Breast epithelium (tissue), 3 donors: ENCODE measurements around the gene SRGAP1.

ENCODE experiments used
- POLR2AphosphoS5 ChIP-seq, 3 donors: sonication (generic); formaldehyde crosslinking; IDR thresholded peaks; one replicate each; pipeline ENCODE4 v1.6.1; 2017; ENCODE audit warnings: antibody characterized with exemption in 3 of 3
- TF ChIP-seq, protein P1 (sequence below), 3 donors: fragments of 450-650 bp; IDR thresholded peaks; one replicate each; pipeline ENCODE4 v1.5.1; 2016 to 2017; ENCODE audit warnings: antibody characterized with exemption in 3 of 3, mild to moderate bottlenecking in 3 of 3, moderate library complexity in 3 of 3

DNA sequence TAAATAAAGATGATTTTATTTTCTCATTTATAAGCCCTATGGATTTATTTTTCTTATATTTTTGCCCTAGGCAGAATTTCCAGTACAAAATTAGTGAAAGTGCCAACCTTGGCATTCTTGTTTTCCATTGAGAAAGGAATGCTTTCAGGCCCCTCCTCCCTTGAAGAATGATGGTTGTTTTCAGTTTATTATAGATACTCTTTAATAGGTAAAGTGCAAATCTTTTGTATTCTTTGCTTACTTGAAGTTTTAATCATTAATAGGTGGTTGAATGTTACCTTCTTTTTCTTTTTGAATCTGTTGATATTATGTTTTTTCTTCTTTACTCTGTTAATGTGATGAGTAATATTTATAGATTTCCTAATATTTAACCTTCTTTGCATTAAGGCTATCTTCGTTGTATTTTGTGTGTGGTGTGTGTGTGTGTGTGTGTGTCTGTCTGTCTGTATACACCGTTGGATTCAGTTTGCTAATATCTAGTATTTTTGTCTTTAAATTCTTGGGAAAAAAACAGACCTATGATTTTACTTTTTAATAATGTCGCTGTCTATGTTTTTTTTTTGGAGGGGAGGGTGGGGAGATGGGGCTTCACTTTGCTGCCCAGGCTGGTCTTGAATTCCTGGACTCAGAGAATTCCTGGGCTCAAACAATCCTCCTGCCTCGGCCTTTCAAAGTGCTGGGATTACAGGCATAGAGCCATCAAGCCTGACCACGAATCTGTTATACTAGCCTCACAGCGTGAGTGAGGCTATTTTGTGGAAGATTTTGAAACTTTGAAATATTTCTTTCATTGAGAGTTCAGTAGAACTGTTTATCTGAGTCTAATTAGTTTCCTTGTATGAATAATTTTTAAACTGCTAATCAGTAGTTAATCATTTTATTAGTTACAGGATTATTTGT lies 13.5 kb downstream of the SRGAP1 start:
- TF ChIP-seq, protein P1, sequence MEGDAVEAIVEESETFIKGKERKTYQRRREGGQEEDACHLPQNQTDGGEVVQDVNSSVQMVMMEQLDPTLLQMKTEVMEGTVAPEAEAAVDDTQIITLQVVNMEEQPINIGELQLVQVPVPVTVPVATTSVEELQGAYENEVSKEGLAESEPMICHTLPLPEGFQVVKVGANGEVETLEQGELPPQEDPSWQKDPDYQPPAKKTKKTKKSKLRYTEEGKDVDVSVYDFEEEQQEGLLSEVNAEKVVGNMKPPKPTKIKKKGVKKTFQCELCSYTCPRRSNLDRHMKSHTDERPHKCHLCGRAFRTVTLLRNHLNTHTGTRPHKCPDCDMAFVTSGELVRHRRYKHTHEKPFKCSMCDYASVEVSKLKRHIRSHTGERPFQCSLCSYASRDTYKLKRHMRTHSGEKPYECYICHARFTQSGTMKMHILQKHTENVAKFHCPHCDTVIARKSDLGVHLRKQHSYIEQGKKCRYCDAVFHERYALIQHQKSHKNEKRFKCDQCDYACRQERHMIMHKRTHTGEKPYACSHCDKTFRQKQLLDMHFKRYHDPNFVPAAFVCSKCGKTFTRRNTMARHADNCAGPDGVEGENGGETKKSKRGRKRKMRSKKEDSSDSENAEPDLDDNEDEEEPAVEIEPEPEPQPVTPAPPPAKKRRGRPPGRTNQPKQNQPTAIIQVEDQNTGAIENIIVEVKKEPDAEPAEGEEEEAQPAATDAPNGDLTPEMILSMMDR (IDR thresholded peaks at IDR 0.05): no peak
- TF ChIP-seq POLR2AphosphoS5 (IDR thresholded peaks at IDR 0.05): no peak
